H1 (cell line): ENCODE data around the gene DNMT3B. TPM values are rescaled to one million over a fixed set of nuclear protein-coding genes. Genes with fewer than 3 reads are reported as not detected.

ENCODE experiments used
- CTCF ChIA-PET: fragments of 300-600 bp; sonication (Branson Sonifier 250); formaldehyde crosslinking; loops from one replicate; lab custom pipeline; 2021; ENCODE audit not compliant: partially characterized antibody; lab: Charles Lee
- POLR2A ChIA-PET: fragments of 300-600 bp; sonication (Branson Sonifier 250); formaldehyde crosslinking; loops from one replicate; lab custom pipeline; 2021; ENCODE audit warnings: inconsistent platforms; ENCODE audit not compliant: partially characterized antibody; lab: Charles Lee
- DNase-seq, 2 experiments: peaks; one replicate each; pipeline versions ENCODE4 v3.0.0 to v3.0.0-alpha.2; 2010 to 2022; ENCODE audit warnings: low spot score in 2 of 2, low read depth in 1 of 2, mixed read lengths in 1 of 2
- FAIRE-seq: peaks from 2 replicates; lab custom pipeline; 2011; peaks lifted over from hg19 to GRCh38; lab: Jason Lieb, UNC
- H2AFZ ChIP-seq: 2 replicates; pipeline ENCODE4 v1.8.1; 2012; ENCODE audit warnings: low read length, inconsistent platforms
- H2AK5ac ChIP-seq: 2 replicates; pipeline ENCODE4 v1.6.1; 2013; ENCODE audit warnings: low read depth, low read length
- H2BK120ac ChIP-seq: replicated peaks from 2 replicates; pipeline ENCODE3; 2013; ENCODE audit warnings: low read depth, low read length, inconsistent platforms
- H2BK12ac ChIP-seq: 2 replicates; pipeline ENCODE4 v1.6.1; 2013; ENCODE audit warnings: low read depth, low read length
- H2BK15ac ChIP-seq: 2 replicates; pipeline ENCODE4 v1.6.1; 2013; ENCODE audit warnings: low read length
- H2BK20ac ChIP-seq: 2 replicates; pipeline ENCODE4 v1.6.1; 2013; ENCODE audit warnings: low read length
- H2BK5ac ChIP-seq: 2 replicates; pipeline ENCODE4 v1.6.1; 2013; ENCODE audit warnings: low read depth, low read length
- H3K14ac ChIP-seq: 2 replicates; pipeline ENCODE4 v1.6.1; 2013; ENCODE audit warnings: inconsistent platforms; ENCODE audit not compliant: insufficient read length
- H3K18ac ChIP-seq: 2 replicates; pipeline ENCODE4 v1.6.1; 2013; ENCODE audit warnings: low read length; ENCODE audit errors: extremely low read depth
- H3K23ac ChIP-seq: 2 replicates; pipeline ENCODE4 v1.6.1; 2013; ENCODE audit warnings: inconsistent platforms; ENCODE audit not compliant: insufficient read length
- H3K23me2 ChIP-seq: 2 replicates; pipeline ENCODE4 v1.6.1; 2013; ENCODE audit warnings: low read depth, low read length
- H3K27ac ChIP-seq: 2 replicates; pipeline ENCODE4 v1.6.1; 2011; ENCODE audit warnings: low read depth, low read length, inconsistent platforms
- H3K27me3 ChIP-seq, 4 experiments: replicated peaks in 1 of 4; 1 replicate in 1 of 4; 2 replicates in 3 of 4; pipeline versions ENCODE4 v1.6.1 to v1.8.1; 2011 to 2013; ENCODE audit warnings: low read length in 3 of 4, mild to moderate bottlenecking in 3 of 4, inconsistent platforms in 2 of 4, mixed read lengths in 2 of 4, moderate library complexity in 1 of 4; ENCODE audit not compliant: control insufficient read depth in 3 of 4, insufficient read depth in 3 of 4; ENCODE audit errors: extremely low read depth in 1 of 4
- H3K36me3 ChIP-seq, 4 experiments: 2 replicates each; pipeline versions ENCODE4 v1.6.1 to v1.8.1; 2011 to 2013; ENCODE audit warnings: mild to moderate bottlenecking in 4 of 4, low read length in 3 of 4, moderate library complexity in 2 of 4, control low read depth in 1 of 4, inconsistent platforms in 1 of 4; ENCODE audit not compliant: insufficient read depth in 4 of 4, control insufficient read depth in 2 of 4
- H3K4ac ChIP-seq: replicated peaks from 2 replicates; pipeline ENCODE3; 2013; ENCODE audit warnings: low read length, low read depth, mixed read lengths, inconsistent platforms; ENCODE audit not compliant: insufficient read length
- H3K4me1 ChIP-seq, 4 experiments: replicated peaks in 1 of 4; 1 replicate in 1 of 4; 2 replicates in 3 of 4; pipeline versions ENCODE4 v1.6.1 to v1.8.1; 2011 to 2013; ENCODE audit warnings: low read length in 3 of 4, inconsistent platforms in 2 of 4, mixed read lengths in 1 of 4; ENCODE audit not compliant: insufficient read depth in 4 of 4, control insufficient read depth in 3 of 4
- H3K4me2 ChIP-seq, 2 experiments: 2 replicates each; pipeline versions ENCODE4 v1.6.1 to v1.8.1; 2011 to 2013; ENCODE audit warnings: low read depth in 2 of 2, low read length in 2 of 2, control low read depth in 1 of 2, inconsistent platforms in 1 of 2, mild to moderate bottlenecking in 1 of 2; ENCODE audit not compliant: insufficient read depth in 1 of 2
- H3K4me3 ChIP-seq, 4 experiments: fragments of 200-600, 300-600 bp in 1 of 4; sonication (generic), shearing (Covaris generic), sonication (Bioruptor Twin) in 1 of 4; 2 replicates each; pipeline versions ENCODE4 v1.5.1 to v1.8.1; 2011 to 2016; ENCODE audit warnings: low read length in 4 of 4, low read depth in 3 of 4, control low read depth in 2 of 4, inconsistent platforms in 2 of 4, mild to moderate bottlenecking in 2 of 4, mixed read lengths in 1 of 4, moderate library complexity in 1 of 4; ENCODE audit not compliant: insufficient read depth in 2 of 4; ENCODE audit errors: extremely low read depth in 1 of 4
- H3K56ac ChIP-seq: replicated peaks from 2 replicates; pipeline ENCODE3; 2013; ENCODE audit warnings: low read depth, mild to moderate bottlenecking, mixed read lengths, low read length, inconsistent platforms; ENCODE audit not compliant: insufficient read length
- H3K79me1 ChIP-seq: 2 replicates; pipeline ENCODE4 v1.6.1; 2013; ENCODE audit warnings: low read depth, low read length, control low read depth
- H3K79me2 ChIP-seq, 2 experiments: 2 replicates each; pipeline versions ENCODE4 v1.6.1 to v1.8.1; 2012 to 2013; ENCODE audit warnings: low read length in 2 of 2, mild to moderate bottlenecking in 2 of 2, inconsistent platforms in 1 of 2; ENCODE audit not compliant: insufficient read depth in 2 of 2, control insufficient read depth in 1 of 2
- H3K9ac ChIP-seq, 4 experiments: replicated peaks in 1 of 4; 1 replicate in 1 of 4; 2 replicates in 3 of 4; pipeline versions ENCODE4 v1.6.1 to v1.8.1; 2011 to 2013; ENCODE audit warnings: low read depth in 3 of 4, low read length in 3 of 4, control low read depth in 2 of 4, mild to moderate bottlenecking in 2 of 4, moderate library complexity in 2 of 4, inconsistent platforms in 1 of 4; ENCODE audit errors: extremely low read depth in 1 of 4
- H3K9me3 ChIP-seq, 2 experiments: 2 replicates each; pipeline versions ENCODE4 v1.6.1 to v1.8.1; 2012 to 2013; ENCODE audit warnings: mild to moderate bottlenecking in 2 of 2, moderate library complexity in 2 of 2, control low read depth in 1 of 2, inconsistent platforms in 1 of 2, low read depth in 1 of 2, low read length in 1 of 2, mixed read lengths in 1 of 2; ENCODE audit not compliant: insufficient read depth in 2 of 2
- H4K20me1 ChIP-seq, 2 experiments: replicated peaks in 1 of 2; 2 replicates each; pipeline versions ENCODE3 to v1.8.1; 2011 to 2013; ENCODE audit warnings: inconsistent platforms in 2 of 2, low read length in 2 of 2, mild to moderate bottlenecking in 1 of 2; ENCODE audit not compliant: insufficient read depth in 2 of 2, control insufficient read depth in 1 of 2
- H4K5ac ChIP-seq: 2 replicates; pipeline ENCODE4 v1.6.1; 2013; ENCODE audit warnings: low read length, low read depth, mixed read lengths, inconsistent platforms; ENCODE audit not compliant: insufficient read length
- H4K8ac ChIP-seq: 2 replicates; pipeline ENCODE4 v1.8.0; 2013; ENCODE audit warnings: mild to moderate bottlenecking, moderate library complexity, low read length, inconsistent platforms; ENCODE audit not compliant: insufficient read depth; ENCODE audit errors: extremely low read depth
- H4K91ac ChIP-seq: replicated peaks from 2 replicates; pipeline ENCODE3; 2013; ENCODE audit warnings: low read length, mixed read lengths, inconsistent platforms; ENCODE audit not compliant: insufficient read length
- CTBP2 ChIP-seq: IDR thresholded peaks from 2 replicates; pipeline ENCODE4 v1.7.0; 2011; ENCODE audit warnings: borderline replicate concordance, mild to moderate bottlenecking, moderate library complexity, mixed read lengths, low read length; ENCODE audit not compliant: insufficient read depth, insufficient read length
- FOSL1 ChIP-seq: IDR thresholded peaks from 2 replicates; pipeline ENCODE4 v1.6.1; 2011; ENCODE audit warnings: mild to moderate bottlenecking, low read depth, low read length, moderate library complexity; ENCODE audit not compliant: insufficient read depth
- GABPA ChIP-seq: IDR thresholded peaks from 2 replicates; pipeline ENCODE4 v1.6.1; 2011; ENCODE audit warnings: mild to moderate bottlenecking, low read length, moderate library complexity, borderline replicate concordance; ENCODE audit not compliant: insufficient read depth
- KDM1A ChIP-seq: fragments of 200-600, 300-600 bp; sonication (generic); IDR thresholded peaks from 2 replicates; pipeline ENCODE4 v1.7.1; 2016; ENCODE audit warnings: mild to moderate bottlenecking, low read length, borderline replicate concordance
- RAD21 ChIP-seq, 2 experiments: IDR thresholded peaks in 1 of 2; conservative IDR thresholded peaks in 1 of 2; 2 replicates each; pipeline ENCODE4 v1.6.1; 2011; ENCODE audit warnings: low read depth in 2 of 2, low read length in 2 of 2, improper control_type of control experiment in 1 of 2, inconsistent platforms in 1 of 2, mild to moderate bottlenecking in 1 of 2, moderate library complexity in 1 of 2
- SIRT6 ChIP-seq: IDR thresholded peaks from one replicate; pipeline ENCODE4 v1.7.1; 2012; ENCODE audit warnings: low read length, inconsistent platforms
- SIX5 ChIP-seq: IDR thresholded peaks from 2 replicates; pipeline ENCODE4 v1.6.1; 2011; ENCODE audit warnings: mild to moderate bottlenecking, low read depth, low read length
- SP1 ChIP-seq: IDR thresholded peaks from 2 replicates; pipeline ENCODE4 v1.6.1; 2011; ENCODE audit warnings: low read depth, low read length
- SP4 ChIP-seq: IDR thresholded peaks from 2 replicates; pipeline ENCODE4 v1.6.1; 2012; ENCODE audit warnings: low read length, inconsistent platforms
- TAF1 ChIP-seq: IDR thresholded peaks from 2 replicates; pipeline ENCODE4 v1.6.1; 2011; ENCODE audit warnings: mild to moderate bottlenecking, low read depth, low read length
- WGBS, 2 experiments: shearing (Covaris generic) in 1 of 2; methylation state at CpG; one replicate each; pipeline versions ENCODE4 v1.1.6 to v1.1.7; 2013 to 2015; ENCODE audit warnings: low lambda C conversion rate in 2 of 2, mixed read lengths in 2 of 2, inconsistent platforms in 1 of 2, low coverage in 1 of 2, missing lambda C conversion rate in 1 of 2; ENCODE audit not compliant: insufficient replicate concordance in 2 of 2, insufficient coverage in 1 of 2, insufficient read length in 1 of 2; ENCODE audit errors: extremely low coverage in 1 of 2, missing lambda C conversion rate in 1 of 2; 5-methylcytosine and 5-hydroxymethylcytosine counted together
- polyA plus RNA-seq, 7 experiments: library from polyadenylated mRNA; depleted of rRNA in 3 of 7; stranded (reverse) in 5 of 7; unstranded in 2 of 7; fragments of >200 nt in 5 of 7; fragments of 200-250 nt in 2 of 7; gene quantifications; 1 replicate in 5 of 7; 2 replicates in 1 of 7; 4 replicates in 1 of 7; pipeline versions ENCODE4 v1.2.1 to v1.2.3, GENCODE V29; 2011 to 2013; ENCODE audit warnings: missing spikeins in 2 of 7, mixed read lengths in 2 of 7
- total RNA-seq: library from RNA; stranded (reverse); fragmentation: NEBNext Ultra II Directional; extraction: Animal tissue kit (Norgen Biotek cat#: 25700); gene quantifications from 2 replicates; pipeline ENCODE4 v1.2.1, GENCODE V29; 2021

The DNMT3B gene
- total and polyA plus RNA-seq, 2 of the 8 experiments (the other 6 are each of a cell fraction or from before 2014, with no cell fraction given) = 433 to 1,016 TPM

- peak overlapping the region; percentile 5 for H4K5ac ChIP-seq
- no peak overlapping the region for H2AFZ ChIP-seq
- ChIA-PET POLR2A (interaction anchor here (0.8 to 13.4 kb wide), 3 partner anchors 10 to 28 kb away, joined by 3 to 239 read pairs (median 3); partner anchors contain the start of gene DNMT3B), CTCF (interaction anchor here (1.8 to 11.0 kb wide), 2 partner anchors 26 to 41 kb away, joined by 5 to 78 read pairs; no protein-coding TSS in a partner anchor)
- H2BK20ac ChIP-seq = no peak overlapping the region
- no peak overlapping the region for H2AK5ac ChIP-seq
- WGBS, 2 experiments = 80% methylated on average over 7 of the region's 7 CpGs; no CpG with 5 or more reads in 1 of the 2 experiments
- 0 out of 2 replicates have a peak, but pooled peaks cover 3% of the 10 kb centered on the region for H3K23me2 ChIP-seq
- no peak overlapping the region for H3K4me3 ChIP-seq
- peaks cover 9 to 76% of the 10 kb centered on the region in 2 experiments for H3K79me2 ChIP-seq
- no peaks in the 10 kb centered on the region for H3K27me3 ChIP-seq
- H3K18ac ChIP-seq = no peak overlapping the region
- peaks cover 0 to 4% (median 0%) of the 10 kb centered on the region in 4 experiments; a peak in 1 of 8 replicates for H3K36me3 ChIP-seq
- no peak overlapping the region for H4K91ac ChIP-seq
- no peaks in the 10 kb centered on the region for H3K9me3 ChIP-seq
- no peak overlapping the region for H2BK120ac ChIP-seq
- no peak for FAIRE-seq
- no peak overlapping the region for H4K8ac ChIP-seq
- H2BK12ac ChIP-seq = no peak overlapping the region
- no peak overlapping the region for H3K9ac ChIP-seq
- no peak overlapping the region for H3K14ac ChIP-seq
- H4K20me1 ChIP-seq = peaks cover 0 to 4% of the 10 kb centered on the region in 2 experiments
- peaks cover 2% of the 10 kb centered on the region; the same call in 1 of the 2 replicates for H3K79me1 ChIP-seq
- no peak overlapping the region; the same call in 1 of the 2 replicates for H2BK5ac ChIP-seq
- no peak overlapping the region for H2BK15ac ChIP-seq
- H3K27ac ChIP-seq = no peak overlapping the region
- peaks cover 0 to 5% (median 2%) of the 10 kb centered on the region in 4 experiments; a peak in 3 of 7 replicates for H3K4me1 ChIP-seq
- no peak for DNase-seq
- no peak overlapping the region for H3K4me2 ChIP-seq
- H3K23ac ChIP-seq = no peak overlapping the region
- H3K4ac ChIP-seq = no peak overlapping the region
- no peak for TF ChIP-seq FOSL1
- no peak for TF ChIP-seq SIX5
- no peak for TF ChIP-seq TAF1
- no peak for TF ChIP-seq CTBP2
- TF ChIP-seq SP1 = no peak
- TF ChIP-seq SP4 = no peak
- TF ChIP-seq RAD21 (IDR thresholded peaks at IDR 0.05 in 1 of 2, conservative IDR thresholded peaks at IDR 0.05 in 1 of 2; ENCODE audit: low read depth in 2 of 2, low read length in 2 of 2) = no peak
- TF ChIP-seq GABPA = no peak
- TF ChIP-seq KDM1A = no peak
- no peak for TF ChIP-seq SIRT6
- no peak overlapping the region for H3K56ac ChIP-seq
Measured at GRCh38 chr20:32737371-32738223, 24.6 kb upstream of the DNMT3B start.
